A549 (cell line): Measurements from ENCODE around the gene CYP3A4. TPM values are rescaled to one million over a fixed set of nuclear protein-coding genes. Genes with fewer than 3 reads are reported as not detected.

ENCODE experiments used
- ATAC-seq, 2 experiments: fragments of 200-7000 bp in 1 of 2; fragments of >200 bp in 1 of 2; cut with Nextera tagmentation in 1 of 2; cut with Tn5 transposase in 1 of 2; 3 replicates each; pipeline versions ENCODE4 v1.8.0 to v1.9.1; 2018 to 2020; ENCODE audit warnings: mild to moderate bottlenecking in 1 of 2, moderate library complexity in 1 of 2
- CTCF ChIA-PET: fragments of 300-600 bp; sonication (Branson Sonifier 250); formaldehyde crosslinking; extraction: SDS; loops from one replicate; lab custom pipeline; 2021; ENCODE audit warnings: antibody characterized with exemption, inconsistent platforms; lab: Yijun Ruan, JAX
- POLR2A ChIA-PET: fragments of 350-600 bp; formaldehyde crosslinking; extraction: SDS; loops from one replicate; lab custom pipeline; 2021; ENCODE audit warnings: antibody characterized with exemption, inconsistent platforms; lab: Yijun Ruan, JAX
- DNase-seq, 2 experiments: peaks; one replicate each; pipeline versions ENCODE4 v3.0.0 to v3.0.0-alpha.2; 2011 to 2016; ENCODE audit warnings: low read depth in 1 of 2, low spot score in 1 of 2
- FAIRE-seq: peaks from 2 replicates; lab custom pipeline; 2011; peaks lifted over from hg19 to GRCh38; lab: Jason Lieb, UNC
- H3K27ac ChIP-seq, 2 experiments: fragments of >200 bp; sonication (Bioruptor Twin); formaldehyde crosslinking; 3 replicates each; pipeline ENCODE4 v1.5.1; 2016 to 2017
- H3K4me1 ChIP-seq: fragments of >200 bp; sonication (Bioruptor Twin); formaldehyde crosslinking; 3 replicates; pipeline ENCODE4 v1.6.1; 2016
- H3K4me2 ChIP-seq: fragments of >200 bp; sonication (Bioruptor Twin); formaldehyde crosslinking; 3 replicates; pipeline ENCODE4 v1.6.1; 2016
- H3K4me3 ChIP-seq: fragments of >200 bp; sonication (Bioruptor Twin); formaldehyde crosslinking; 3 replicates; pipeline ENCODE4 v1.5.1; 2016
- H3K9me3 ChIP-seq: fragments of >200 bp; sonication (Bioruptor Twin); formaldehyde crosslinking; 3 replicates; pipeline ENCODE4 v1.6.1; 2016
- BHLHE40 ChIP-seq: IDR thresholded peaks from 2 replicates; pipeline ENCODE4 v1.6.1; 2012; ENCODE audit warnings: low read depth, low read length, inconsistent platforms
- CBX2 ChIP-seq: fragments of 200-600 bp; sonication (generic); IDR thresholded peaks from 2 replicates; pipeline ENCODE4 v1.6.1; 2016; ENCODE audit warnings: low read depth, mild to moderate bottlenecking, borderline replicate concordance
- CEBPB ChIP-seq, 2 experiments: fragments of >200 bp in 1 of 2; sonication (Bioruptor Twin) in 1 of 2; formaldehyde crosslinking in 1 of 2; IDR thresholded peaks; 2 replicates each; pipeline ENCODE4 v1.6.1; 2012 to 2016
- CHD4 ChIP-seq: fragments of 200-600 bp; sonication (generic); IDR thresholded peaks from 2 replicates; pipeline ENCODE4 v1.6.1; 2016; ENCODE audit warnings: antibody characterized with exemption, mild to moderate bottlenecking, borderline replicate concordance
- EHF ChIP-seq: fragments of 250-450 bp; sonication (Bioruptor Pico); IDR thresholded peaks from 2 replicates; pipeline ENCODE4 v1.5.0; 2020; ENCODE audit warnings: mild to moderate bottlenecking
- EP300 ChIP-seq, 2 experiments: fragments of >200 bp; sonication (Bioruptor Twin); formaldehyde crosslinking; IDR thresholded peaks; 2 replicates in 1 of 2; 3 replicates in 1 of 2; pipeline ENCODE4 v1.6.1; 2016 to 2017
- ESRRA ChIP-seq: fragments of 150-350 bp; IDR thresholded peaks from 2 replicates; pipeline ENCODE4 v1.6.1; 2014; ENCODE audit warnings: mild to moderate bottlenecking, low read length, borderline replicate concordance
- FOSB ChIP-seq: fragments of 250-450 bp; sonication (Bioruptor Pico); IDR thresholded peaks from 2 replicates; pipeline ENCODE4 v1.5.0; 2020; ENCODE audit warnings: mild to moderate bottlenecking, moderate library complexity
- FOXS1 ChIP-seq: fragments of 250-450 bp; sonication (Bioruptor Pico); IDR thresholded peaks from 2 replicates; pipeline ENCODE4 v1.5.0; 2020; ENCODE audit warnings: mild to moderate bottlenecking, moderate library complexity
- HEYL ChIP-seq: fragments of 250-450 bp; sonication (Bioruptor Pico); IDR thresholded peaks from 2 replicates; pipeline ENCODE4 v1.8.0; 2021; ENCODE audit warnings: mild to moderate bottlenecking, moderate library complexity
- HOXB13 ChIP-seq: fragments of 250-450 bp; sonication (Bioruptor Pico); IDR thresholded peaks from 2 replicates; pipeline ENCODE4 v1.5.0; 2020; ENCODE audit warnings: low read depth, mild to moderate bottlenecking, moderate library complexity
- HOXB5 ChIP-seq: fragments of 250-450 bp; sonication (Bioruptor Pico); IDR thresholded peaks from 2 replicates; pipeline ENCODE4 v1.5.0; 2020; ENCODE audit warnings: mild to moderate bottlenecking, moderate library complexity
- JUN ChIP-seq, 2 experiments: fragments of >200 bp; sonication (Bioruptor Twin); formaldehyde crosslinking; IDR thresholded peaks; 2 replicates in 1 of 2; 3 replicates in 1 of 2; pipeline ENCODE4 v1.6.1; 2016 to 2017
- MAFK ChIP-seq: fragments of 450-650 bp; IDR thresholded peaks from 2 replicates; pipeline ENCODE4 v1.6.1; 2014; ENCODE audit not compliant: partially characterized antibody
- MAX ChIP-seq: IDR thresholded peaks from 2 replicates; pipeline ENCODE4 v1.6.1; 2012
- MYC ChIP-seq: IDR thresholded peaks from 2 replicates; pipeline ENCODE4 v1.6.1; 2012; ENCODE audit warnings: mild to moderate bottlenecking, inconsistent platforms, low read length, improper control_type of control experiment, borderline replicate concordance
- NPAS2 ChIP-seq: fragments of 250-450 bp; sonication (Bioruptor Pico); IDR thresholded peaks from 2 replicates; pipeline ENCODE4 v1.8.0; 2022; ENCODE audit warnings: mild to moderate bottlenecking, moderate library complexity, borderline replicate concordance
- POLR2A ChIP-seq: IDR thresholded peaks from 2 replicates; pipeline ENCODE4 v1.6.1; 2012; ENCODE audit warnings: mild to moderate bottlenecking, low read length
- POLR2AphosphoS2 ChIP-seq: conservative IDR thresholded peaks from 2 replicates; pipeline ENCODE4 v1.6.1; 2012; ENCODE audit warnings: low read length, improper control_type of control experiment, inconsistent platforms
- RAD21 ChIP-seq, 2 experiments: fragments of >200 bp in 1 of 2; sonication (Bioruptor Twin) in 1 of 2; formaldehyde crosslinking in 1 of 2; IDR thresholded peaks in 1 of 2; conservative IDR thresholded peaks in 1 of 2; 2 replicates in 1 of 2; 3 replicates in 1 of 2; pipeline ENCODE4 v1.6.1; 2012 to 2018; ENCODE audit warnings: inconsistent platforms in 1 of 2
- RARB ChIP-seq: fragments of 250-450 bp; sonication (Bioruptor Pico); IDR thresholded peaks from 2 replicates; pipeline ENCODE4 v1.8.0; 2021; ENCODE audit warnings: mild to moderate bottlenecking, moderate library complexity
- RCOR1 ChIP-seq: fragments of 150-350 bp; IDR thresholded peaks from 2 replicates; pipeline ENCODE4 v1.6.1; 2014; ENCODE audit warnings: antibody characterized with exemption, low read length, low read depth
- RFX5 ChIP-seq: fragments of 450-650 bp; IDR thresholded peaks from 2 replicates; pipeline ENCODE4 v1.7.1; 2014; ENCODE audit warnings: antibody characterized with exemption, mild to moderate bottlenecking, moderate library complexity
- SMC3 ChIP-seq: fragments of >200 bp; sonication (Bioruptor Twin); formaldehyde crosslinking; IDR thresholded peaks from 3 replicates; pipeline ENCODE4 v1.6.1; 2018; ENCODE audit warnings: inconsistent platforms
- SREBF2 ChIP-seq: fragments of 450-650 bp; IDR thresholded peaks from 2 replicates; pipeline ENCODE4 v1.6.1; 2014; ENCODE audit warnings: mild to moderate bottlenecking, moderate library complexity
- TP53 ChIP-seq: fragments of 250-450 bp; sonication (Bioruptor Pico); IDR thresholded peaks from 2 replicates; pipeline ENCODE4 v1.5.0; 2021; ENCODE audit warnings: mild to moderate bottlenecking, moderate library complexity
- ZSCAN20 ChIP-seq: fragments of 250-450 bp; sonication (Bioruptor Pico); IDR thresholded peaks from 2 replicates; pipeline ENCODE4 v1.8.0; 2022; ENCODE audit warnings: mild to moderate bottlenecking, moderate library complexity
- WGBS: methylation state at CpG from one replicate; pipeline ENCODE4 v1.1.6; 2017; ENCODE audit errors: missing lambda C conversion rate; 5-methylcytosine and 5-hydroxymethylcytosine counted together
- polyA plus RNA-seq, 4 experiments: library from polyadenylated mRNA; depleted of rRNA in 3 of 4; stranded (reverse); fragments of >200 nt; fragmentation: RNase III in 1 of 4; extraction: RNeasy Plus Mini Kit Qiagen cat#74134 plus additional on column Dnase treatment in 1 of 4; gene quantifications; 2 replicates in 3 of 4; 3 replicates in 1 of 4; pipeline ENCODE4 v1.2.3, GENCODE V29; 2011 to 2017
- TF ChIP-seq, protein P1 (sequence below): fragments of >200 bp; sonication (Bioruptor Twin); formaldehyde crosslinking; IDR thresholded peaks from 2 replicates; pipeline ENCODE4 v1.6.1; 2016
- TF ChIP-seq, protein P2 (sequence below): IDR thresholded peaks from 2 replicates; pipeline ENCODE4 v1.6.1; 2012

CYP3A4 gene
- polyA plus RNA-seq, 2 of the 4 experiments (the other 2 are of a cell fraction): 0.03 TPM; not detected in 1

- TF ChIP-seq RFX5 (no peak), SREBF2 (no peak)
Measured at GRCh38 chr7:99828811-99829210, 44.8 kb upstream of the CYP3A4 start (continued).

DNA sequence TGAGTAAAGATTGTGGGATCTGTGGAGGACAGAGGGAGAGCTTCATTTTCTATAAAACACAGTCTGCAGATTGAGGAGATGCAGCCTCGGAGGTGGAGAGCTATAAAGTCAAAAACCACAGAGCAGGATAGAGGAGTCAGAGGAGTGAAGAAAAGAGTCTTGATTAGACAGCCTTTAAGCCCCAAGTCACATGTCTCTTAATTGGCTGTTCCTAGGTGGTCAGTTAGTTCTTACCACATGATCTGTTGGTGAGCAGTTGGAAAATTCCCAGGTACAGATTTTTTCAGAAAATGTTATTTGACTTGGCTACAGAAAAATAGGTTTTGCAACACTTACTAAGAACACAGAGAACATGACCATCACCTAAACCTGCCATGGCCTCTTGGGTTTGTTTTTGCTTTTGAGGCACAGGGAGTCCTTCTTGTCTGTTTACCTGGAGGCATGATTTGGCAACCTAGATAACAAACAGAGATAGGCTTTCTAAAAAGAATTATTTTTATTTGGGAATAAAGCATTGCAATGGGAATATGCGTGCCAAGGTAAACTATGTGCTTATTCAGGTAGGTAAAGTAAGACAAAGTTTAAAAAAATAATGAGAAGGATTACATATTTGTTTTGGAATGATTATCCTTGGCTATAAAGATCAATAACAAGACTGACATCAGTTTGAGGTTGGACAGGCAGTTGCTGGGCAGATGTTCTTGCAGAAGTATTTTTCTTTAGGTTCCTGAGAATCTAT lies 43.2 kb upstream of the CYP3A4 start:
- DNase-seq: no peak
- FAIRE-seq: no peak
- ATAC-seq: no peak
- no peak overlapping the region for H3K4me2 ChIP-seq
- CTCF ChIA-PET: no interaction called here
- POLR2A ChIA-PET: no interaction called here
- WGBS: 44% methylated on average over 2 of the region's 2 CpGs
- TF ChIP-seq ESRRA: no peak
- TF ChIP-seq RAD21 (conservative IDR thresholded peaks at IDR 0.05 in 1 of 2, IDR thresholded peaks at IDR 0.05 in 1 of 2): no peak
- TF ChIP-seq BHLHE40: no peak
- TF ChIP-seq HOXB13 (CRISPR knock-in tag): no peak
- no peak for TF ChIP-seq MAFK
- TF ChIP-seq, all 56 proteins: peak for 0
- H3K27ac ChIP-seq: peak overlapping the region in 1 of 2 experiments; percentile 30; a peak in 1 of 6 replicates
- no peaks in the 10 kb centered on the region for H3K9me3 ChIP-seq
- H3K4me1 ChIP-seq: peaks cover 5% of the 10 kb centered on the region; the same call in 2 of the 3 replicates
- no peak overlapping the region for H3K4me3 ChIP-seq

- FAIRE-seq: no peak
- Histone ChIP-seq H3K4me2 (no peak overlapping the region), H3K27ac (no peak overlapping the region), H3K9me3 (no peaks in the 10 kb centered on the region), H3K4me1 (peaks cover 5% of the 10 kb centered on the region; the same call in 2 of the 3 replicates), H3K4me3 (no peak overlapping the region)
- ATAC-seq: no peak
- no peak for DNase-seq
- TF ChIP-seq MAX: no peak
- TF ChIP-seq POLR2AphosphoS2: no peak
- no peak for TF ChIP-seq RARB
- TF ChIP-seq HOXB13 (CRISPR knock-in tag): no peak
- no peak for TF ChIP-seq CEBPB (IDR thresholded peaks at IDR 0.05)
- TF ChIP-seq RCOR1: no peak
- no peak for TF ChIP-seq MYC
- no peak for TF ChIP-seq POLR2A
- TF ChIP-seq NPAS2 (CRISPR knock-in tag): no peak
- no peak for TF ChIP-seq FOXS1 (CRISPR knock-in tag)
- no peak for TF ChIP-seq MAFK
- TF ChIP-seq, protein P1, sequence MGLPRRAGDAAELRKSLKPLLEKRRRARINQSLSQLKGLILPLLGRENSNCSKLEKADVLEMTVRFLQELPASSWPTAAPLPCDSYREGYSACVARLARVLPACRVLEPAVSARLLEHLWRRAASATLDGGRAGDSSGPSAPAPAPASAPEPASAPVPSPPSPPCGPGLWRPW: no peak
- TF ChIP-seq JUN (IDR thresholded peaks at IDR 0.05): no peak
- ChIA-PET POLR2A (no interaction called here), CTCF (no interaction called here)
Measured at GRCh38 chr7:99825873-99826272, 41.9 kb upstream of the CYP3A4 start.

GRCh38 chr7:99825452-99825851 lies 41.5 kb upstream of the CYP3A4 start:
- CTCF ChIA-PET: no interaction called here
- DNase-seq (no peak), FAIRE-seq (no peak)
- H3K4me1 ChIP-seq: peaks cover 5% of the 10 kb centered on the region; the same call in 2 of the 3 replicates
- POLR2A ChIA-PET: no interaction called here
- no peak overlapping the region for H3K4me2 ChIP-seq
- no peak for TF ChIP-seq TP53 (CRISPR knock-in tag)
- TF ChIP-seq CEBPB (IDR thresholded peaks at IDR 0.05): no peak
- TF ChIP-seq, all 56 proteins: peak for 0
- Histone ChIP-seq H3K27ac (no peak overlapping the region), H3K4me3 (no peak overlapping the region), H3K9me3 (no peaks in the 10 kb centered on the region)
- WGBS: 90% methylated on average over 1 of the region's 1 CpG
- ATAC-seq: no peak

GRCh38 chr7:99824091-99824490 lies 40.1 kb upstream of the CYP3A4 start:
- DNase-seq (no peak), ATAC-seq (no peak), FAIRE-seq (no peak)
- WGBS: 96% methylated on average over 3 of the region's 3 CpGs
- H3K27ac ChIP-seq: no peak overlapping the region
- ChIA-PET CTCF (interaction anchor here (1.6 kb wide), 1 partner anchor 11 kb away, joined by 3 read pairs; no protein-coding TSS in a partner anchor), POLR2A (no interaction called here)
- H3K4me1 ChIP-seq: peaks cover 3% of the 10 kb centered on the region; the same call in 2 of the 3 replicates
- H3K9me3 ChIP-seq: no peaks in the 10 kb centered on the region
- H3K4me3 ChIP-seq: no peak overlapping the region
- H3K4me2 ChIP-seq: no peak overlapping the region
- TF ChIP-seq CHD4 (no peak), HOXB5 (no peak), HEYL (CRISPR knock-in tag) (no peak), RCOR1 (no peak), EP300 (IDR thresholded peaks at IDR 0.05) (no peak), SMC3 (no peak), TP53 (CRISPR knock-in tag) (no peak), ZSCAN20 (CRISPR knock-in tag) (no peak), CBX2 (no peak), FOSB (no peak), RARB (no peak), POLR2AphosphoS2 (no peak), EHF (CRISPR knock-in tag) (no peak)
- TF ChIP-seq, protein P2, sequence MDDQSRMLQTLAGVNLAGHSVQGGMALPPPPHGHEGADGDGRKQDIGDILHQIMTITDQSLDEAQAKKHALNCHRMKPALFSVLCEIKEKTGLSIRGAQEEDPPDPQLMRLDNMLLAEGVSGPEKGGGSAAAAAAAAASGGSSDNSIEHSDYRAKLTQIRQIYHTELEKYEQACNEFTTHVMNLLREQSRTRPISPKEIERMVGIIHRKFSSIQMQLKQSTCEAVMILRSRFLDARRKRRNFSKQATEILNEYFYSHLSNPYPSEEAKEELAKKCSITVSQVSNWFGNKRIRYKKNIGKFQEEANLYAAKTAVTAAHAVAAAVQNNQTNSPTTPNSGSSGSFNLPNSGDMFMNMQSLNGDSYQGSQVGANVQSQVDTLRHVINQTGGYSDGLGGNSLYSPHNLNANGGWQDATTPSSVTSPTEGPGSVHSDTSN: no peak
